ENCODE data around the gene SETD3.

DNA sequence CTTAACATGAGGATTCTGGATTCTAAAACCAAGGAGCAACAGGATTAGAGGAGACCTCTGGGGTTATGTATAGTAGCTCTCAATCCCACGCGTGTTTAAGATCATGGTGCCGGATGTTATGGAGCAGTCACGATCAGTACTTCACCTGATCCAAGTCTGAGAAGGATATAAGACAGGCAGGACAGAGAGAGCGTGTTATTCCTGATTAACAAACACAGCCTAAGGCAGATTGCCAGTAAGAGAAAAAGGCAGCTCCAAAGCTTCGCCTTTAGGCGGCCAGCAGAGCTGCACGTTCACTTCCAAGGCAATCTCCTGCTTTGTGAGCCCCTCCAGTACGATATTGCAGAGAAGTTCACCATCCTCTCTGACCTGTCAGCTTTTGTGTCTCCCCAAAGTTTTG lies 5.5 kb downstream of the SETD3 start:
- TF ChIP-seq, protein P1, sequence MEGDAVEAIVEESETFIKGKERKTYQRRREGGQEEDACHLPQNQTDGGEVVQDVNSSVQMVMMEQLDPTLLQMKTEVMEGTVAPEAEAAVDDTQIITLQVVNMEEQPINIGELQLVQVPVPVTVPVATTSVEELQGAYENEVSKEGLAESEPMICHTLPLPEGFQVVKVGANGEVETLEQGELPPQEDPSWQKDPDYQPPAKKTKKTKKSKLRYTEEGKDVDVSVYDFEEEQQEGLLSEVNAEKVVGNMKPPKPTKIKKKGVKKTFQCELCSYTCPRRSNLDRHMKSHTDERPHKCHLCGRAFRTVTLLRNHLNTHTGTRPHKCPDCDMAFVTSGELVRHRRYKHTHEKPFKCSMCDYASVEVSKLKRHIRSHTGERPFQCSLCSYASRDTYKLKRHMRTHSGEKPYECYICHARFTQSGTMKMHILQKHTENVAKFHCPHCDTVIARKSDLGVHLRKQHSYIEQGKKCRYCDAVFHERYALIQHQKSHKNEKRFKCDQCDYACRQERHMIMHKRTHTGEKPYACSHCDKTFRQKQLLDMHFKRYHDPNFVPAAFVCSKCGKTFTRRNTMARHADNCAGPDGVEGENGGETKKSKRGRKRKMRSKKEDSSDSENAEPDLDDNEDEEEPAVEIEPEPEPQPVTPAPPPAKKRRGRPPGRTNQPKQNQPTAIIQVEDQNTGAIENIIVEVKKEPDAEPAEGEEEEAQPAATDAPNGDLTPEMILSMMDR (IDR thresholded peaks at IDR 0.05), result peak; percentile 26
- no peak for TF ChIP-seq ZFX (IDR thresholded peaks at IDR 0.05; ENCODE audit: borderline replicate concordance)

All from 22Rv1 (cell line).